K562 (cell line): ENCODE results near the gene HTR3C. TPM values are rescaled to one million over a fixed set of nuclear protein-coding genes. Genes with fewer than 3 reads are reported as not detected.

Experiments
- ATF7 ChIP-seq: fragments of 450-650 bp; IDR thresholded peaks from 2 replicates; pipeline ENCODE4 v1.7.1; 2014; ENCODE audit warnings: mild to moderate bottlenecking, moderate library complexity
- FOXJ3 ChIP-seq: sonication (generic); formaldehyde crosslinking; IDR thresholded peaks from 2 replicates; pipeline ENCODE4 v1.4.0; 2020; ENCODE audit warnings: mild to moderate bottlenecking, missing genetic modification reagents
- GABPB1 ChIP-seq: sonication (generic); formaldehyde crosslinking; IDR thresholded peaks from 2 replicates; pipeline ENCODE4 v1.8.0; 2022; ENCODE audit warnings: mild to moderate bottlenecking, missing genetic modification reagents
- KDM1A ChIP-seq, 2 experiments: fragments of 450-650 bp; IDR thresholded peaks; 2 replicates each; pipeline ENCODE4 v1.6.1; 2016; ENCODE audit warnings: mild to moderate bottlenecking in 2 of 2
- MCM2 ChIP-seq: fragments of 450-650 bp; IDR thresholded peaks from 2 replicates; pipeline ENCODE4 v1.6.1; 2017; ENCODE audit warnings: low read depth, mild to moderate bottlenecking
- MTA2 ChIP-seq: fragments of 450-650 bp; IDR thresholded peaks from 2 replicates; pipeline ENCODE4 v1.6.1; 2016; ENCODE audit warnings: low read depth
- NR4A1 ChIP-seq, 2 experiments: fragments of 250-450 bp in 1 of 2; fragments of 450-650 bp in 1 of 2; sonication (Bioruptor Pico) in 1 of 2; IDR thresholded peaks; 2 replicates each; pipeline versions ENCODE4 v1.4.0 to v1.6.1; 2016 to 2020; ENCODE audit warnings: mild to moderate bottlenecking in 2 of 2, missing compliant biosample characterization in 1 of 2, missing genetic modification characterization in 1 of 2, moderate library complexity in 1 of 2
- PHB2 ChIP-seq: fragments of 450-650 bp; IDR thresholded peaks from 2 replicates; pipeline ENCODE4 v1.6.1; 2017; ENCODE audit warnings: low read depth
- SIN3A ChIP-seq, 2 experiments: fragments of 150-350 bp in 1 of 2; IDR thresholded peaks; 2 replicates each; pipeline ENCODE4 v1.6.1; 2011 to 2016; ENCODE audit warnings: borderline replicate concordance in 2 of 2, low read depth in 2 of 2, low read length in 2 of 2, mild to moderate bottlenecking in 2 of 2, moderate library complexity in 2 of 2; ENCODE audit not compliant: control insufficient read depth in 1 of 2
- YBX1 ChIP-seq: fragments of 450-650 bp; IDR thresholded peaks from 2 replicates; pipeline ENCODE4 v1.7.1; 2016; ENCODE audit warnings: mild to moderate bottlenecking
- ZFPM2 ChIP-seq: fragments of 250-450 bp; sonication (Bioruptor Pico); IDR thresholded peaks from 2 replicates; pipeline ENCODE4 v1.5.1; 2022; ENCODE audit warnings: mild to moderate bottlenecking
- ZKSCAN3 ChIP-seq: fragments of 250-450 bp; sonication (Bioruptor Pico); IDR thresholded peaks from 2 replicates; pipeline ENCODE4 v1.4.0; 2020
- ZNF764 ChIP-seq: fragments of 250-450 bp; sonication (Bioruptor Pico); IDR thresholded peaks from 2 replicates; pipeline ENCODE4 v1.4.0; 2020; ENCODE audit warnings: low read depth, mild to moderate bottlenecking, moderate library complexity
- polyA plus RNA-seq, 8 experiments: library from polyadenylated mRNA; depleted of rRNA in 4 of 8; stranded (reverse) in 5 of 8; unstranded in 3 of 8; fragments of >200 nt; fragmentation: Nextera tagmentation in 2 of 8; fragmentation: Illumina TruSeq in 1 of 8; extraction: Ambion mirVana in 2 of 8; extraction: Trizol in 1 of 8; gene quantifications; 2 replicates each; pipeline versions ENCODE4 v1.2.1 to v1.2.3, GENCODE V29; 2011 to 2014; ENCODE audit warnings: inconsistent platforms in 1 of 8, missing spikeins in 1 of 8
- total RNA-seq, 7 experiments: library from RNA; depleted of rRNA in 6 of 7; stranded (reverse); fragments of >200 nt in 6 of 7; fragmentation: Illumina TruSeq in 2 of 7; extraction: Trizol in 2 of 7; gene quantifications; 2 replicates each; pipeline versions ENCODE4 v1.2.1 to v1.2.3, GENCODE V29; 2011 to 2021; ENCODE audit warnings: low replicate concordance in 1 of 7
- TF ChIP-seq, protein P1 (sequence below), 2 experiments: fragments of 450-650 bp in 1 of 2; sonication (generic) in 1 of 2; formaldehyde crosslinking in 1 of 2; IDR thresholded peaks; 2 replicates each; pipeline versions ENCODE4 v1.7.1 to v1.9.0; 2016 to 2022; ENCODE audit warnings: inconsistent platforms in 1 of 2, mild to moderate bottlenecking in 1 of 2, missing genetic modification reagents in 1 of 2
- TF ChIP-seq, protein P2 (sequence below): fragments of 450-650 bp; IDR thresholded peaks from 2 replicates; pipeline ENCODE4 v1.6.1; 2017; ENCODE audit warnings: antibody characterized with exemption
- TF ChIP-seq, protein P3 (sequence below): sonication (generic); formaldehyde crosslinking; IDR thresholded peaks from 2 replicates; pipeline ENCODE4 v1.8.0; 2023; ENCODE audit warnings: mild to moderate bottlenecking, missing genetic modification reagents

HTR3C gene
- total and polyA plus RNA-seq, 9 of the 15 experiments (the other 6 are each of a cell fraction or from before 2014, with no cell fraction given): 0.04 to 0.06 TPM; not detected in 7

DNA sequence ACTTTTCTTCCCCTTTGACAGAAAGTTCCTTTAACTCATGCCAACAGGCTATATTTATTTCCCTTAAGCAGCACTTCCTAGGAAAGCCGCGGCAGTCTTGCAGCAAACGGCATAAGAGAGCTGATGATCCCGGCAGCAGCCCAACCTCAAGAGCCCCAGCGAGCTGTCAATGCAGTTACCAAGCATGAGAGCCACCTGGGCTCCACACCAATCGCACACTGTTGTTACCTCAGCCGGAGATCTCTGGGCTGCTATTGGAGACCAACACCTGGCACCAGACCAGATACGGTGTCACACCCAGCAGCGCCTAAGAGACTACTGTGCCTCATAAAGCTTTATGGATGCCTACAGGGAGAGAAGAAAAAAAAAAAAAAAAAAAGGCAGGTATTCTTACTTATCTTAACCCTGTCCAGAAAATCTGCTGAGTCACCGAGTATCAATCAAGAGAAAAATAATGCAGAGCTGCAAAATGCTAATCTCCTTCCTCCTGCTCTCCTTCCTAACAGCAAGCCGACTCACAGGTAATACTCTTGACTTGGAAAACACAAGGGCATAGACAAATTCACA is 46.8 kb upstream of the HTR3C start (continued):
- TF ChIP-seq YBX1 (no peak), KDM1A (IDR thresholded peaks at IDR 0.05) (peak; percentile 12 to 29; a peak in 1 of 4 replicates), ZFPM2 (CRISPR knock-in tag) (no peak), GABPB1 (CRISPR knock-in tag) (no peak), ZKSCAN3 (CRISPR knock-in tag) (no peak), MTA2 (peak; percentile 44; the same call in 1 of the 2 replicates), PHB2 (no peak), MCM2 (no peak), FOXJ3 (no peak), SIN3A (IDR thresholded peaks at IDR 0.05; ENCODE audit: borderline replicate concordance in 2 of 2, control insufficient read depth in 1 of 2, low read depth in 2 of 2, low read length in 2 of 2) (no peak), NR4A1 (CRISPR knock-in tag; IDR thresholded peaks at IDR 0.05) (no peak), NR4A1 (tag; IDR thresholded peaks at IDR 0.05) (0 out of 2 replicates have a peak, but pooled peaks have one; percentile 40), ZNF764 (CRISPR knock-in tag) (no peak), ATF7 (peak; percentile 27; the same call in 1 of the 2 replicates)
- TF ChIP-seq, protein P1, sequence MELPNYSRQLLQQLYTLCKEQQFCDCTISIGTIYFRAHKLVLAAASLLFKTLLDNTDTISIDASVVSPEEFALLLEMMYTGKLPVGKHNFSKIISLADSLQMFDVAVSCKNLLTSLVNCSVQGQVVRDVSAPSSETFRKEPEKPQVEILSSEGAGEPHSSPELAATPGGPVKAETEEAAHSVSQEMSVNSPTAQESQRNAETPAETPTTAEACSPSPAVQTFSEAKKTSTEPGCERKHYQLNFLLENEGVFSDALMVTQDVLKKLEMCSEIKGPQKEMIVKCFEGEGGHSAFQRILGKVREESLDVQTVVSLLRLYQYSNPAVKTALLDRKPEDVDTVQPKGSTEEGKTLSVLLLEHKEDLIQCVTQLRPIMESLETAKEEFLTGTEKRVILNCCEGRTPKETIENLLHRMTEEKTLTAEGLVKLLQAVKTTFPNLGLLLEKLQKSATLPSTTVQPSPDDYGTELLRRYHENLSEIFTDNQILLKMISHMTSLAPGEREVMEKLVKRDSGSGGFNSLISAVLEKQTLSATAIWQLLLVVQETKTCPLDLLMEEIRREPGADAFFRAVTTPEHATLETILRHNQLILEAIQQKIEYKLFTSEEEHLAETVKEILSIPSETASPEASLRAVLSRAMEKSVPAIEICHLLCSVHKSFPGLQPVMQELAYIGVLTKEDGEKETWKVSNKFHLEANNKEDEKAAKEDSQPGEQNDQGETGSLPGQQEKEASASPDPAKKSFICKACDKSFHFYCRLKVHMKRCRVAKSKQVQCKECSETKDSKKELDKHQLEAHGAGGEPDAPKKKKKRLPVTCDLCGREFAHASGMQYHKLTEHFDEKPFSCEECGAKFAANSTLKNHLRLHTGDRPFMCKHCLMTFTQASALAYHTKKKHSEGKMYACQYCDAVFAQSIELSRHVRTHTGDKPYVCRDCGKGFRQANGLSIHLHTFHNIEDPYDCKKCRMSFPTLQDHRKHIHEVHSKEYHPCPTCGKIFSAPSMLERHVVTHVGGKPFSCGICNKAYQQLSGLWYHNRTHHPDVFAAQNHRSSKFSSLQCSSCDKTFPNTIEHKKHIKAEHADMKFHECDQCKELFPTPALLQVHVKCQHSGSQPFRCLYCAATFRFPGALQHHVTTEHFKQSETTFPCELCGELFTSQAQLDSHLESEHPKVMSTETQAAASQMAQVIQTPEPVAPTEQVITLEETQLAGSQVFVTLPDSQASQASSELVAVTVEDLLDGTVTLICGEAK (IDR thresholded peaks at IDR 0.05): peak; percentile 92
- TF ChIP-seq, protein P1 (CRISPR knock-in tag; IDR thresholded peaks at IDR 0.05): peak; percentile 92
- TF ChIP-seq, protein P2, sequence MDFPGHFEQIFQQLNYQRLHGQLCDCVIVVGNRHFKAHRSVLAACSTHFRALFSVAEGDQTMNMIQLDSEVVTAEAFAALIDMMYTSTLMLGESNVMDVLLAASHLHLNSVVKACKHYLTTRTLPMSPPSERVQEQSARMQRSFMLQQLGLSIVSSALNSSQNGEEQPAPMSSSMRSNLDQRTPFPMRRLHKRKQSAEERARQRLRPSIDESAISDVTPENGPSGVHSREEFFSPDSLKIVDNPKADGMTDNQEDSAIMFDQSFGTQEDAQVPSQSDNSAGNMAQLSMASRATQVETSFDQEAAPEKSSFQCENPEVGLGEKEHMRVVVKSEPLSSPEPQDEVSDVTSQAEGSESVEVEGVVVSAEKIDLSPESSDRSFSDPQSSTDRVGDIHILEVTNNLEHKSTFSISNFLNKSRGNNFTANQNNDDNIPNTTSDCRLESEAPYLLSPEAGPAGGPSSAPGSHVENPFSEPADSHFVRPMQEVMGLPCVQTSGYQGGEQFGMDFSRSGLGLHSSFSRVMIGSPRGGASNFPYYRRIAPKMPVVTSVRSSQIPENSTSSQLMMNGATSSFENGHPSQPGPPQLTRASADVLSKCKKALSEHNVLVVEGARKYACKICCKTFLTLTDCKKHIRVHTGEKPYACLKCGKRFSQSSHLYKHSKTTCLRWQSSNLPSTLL: no peak
- TF ChIP-seq, protein P3, sequence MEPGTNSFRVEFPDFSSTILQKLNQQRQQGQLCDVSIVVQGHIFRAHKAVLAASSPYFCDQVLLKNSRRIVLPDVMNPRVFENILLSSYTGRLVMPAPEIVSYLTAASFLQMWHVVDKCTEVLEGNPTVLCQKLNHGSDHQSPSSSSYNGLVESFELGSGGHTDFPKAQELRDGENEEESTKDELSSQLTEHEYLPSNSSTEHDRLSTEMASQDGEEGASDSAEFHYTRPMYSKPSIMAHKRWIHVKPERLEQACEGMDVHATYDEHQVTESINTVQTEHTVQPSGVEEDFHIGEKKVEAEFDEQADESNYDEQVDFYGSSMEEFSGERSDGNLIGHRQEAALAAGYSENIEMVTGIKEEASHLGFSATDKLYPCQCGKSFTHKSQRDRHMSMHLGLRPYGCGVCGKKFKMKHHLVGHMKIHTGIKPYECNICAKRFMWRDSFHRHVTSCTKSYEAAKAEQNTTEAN: no peak
